ENCODE results near the gene IGSF3. TPM values are rescaled to one million over a fixed set of nuclear protein-coding genes. Genes with fewer than 3 reads are reported as not detected.
"Not testable (repeated sequence)": the region's sequence is repeated elsewhere in the genome, so short reads cannot be mapped to it uniquely, and the experiment has no call there.

The IGSF3 gene
- total RNA-seq, 1 experiment from 2014 or later, result 0.98 TPM

- DNase-seq (ENCODE audit: low read depth), result not testable (repeated sequence)
These were observed 68.2 kb downstream of the IGSF3 start for GRCh38 chr1:116599369-116599768.

DNA sequence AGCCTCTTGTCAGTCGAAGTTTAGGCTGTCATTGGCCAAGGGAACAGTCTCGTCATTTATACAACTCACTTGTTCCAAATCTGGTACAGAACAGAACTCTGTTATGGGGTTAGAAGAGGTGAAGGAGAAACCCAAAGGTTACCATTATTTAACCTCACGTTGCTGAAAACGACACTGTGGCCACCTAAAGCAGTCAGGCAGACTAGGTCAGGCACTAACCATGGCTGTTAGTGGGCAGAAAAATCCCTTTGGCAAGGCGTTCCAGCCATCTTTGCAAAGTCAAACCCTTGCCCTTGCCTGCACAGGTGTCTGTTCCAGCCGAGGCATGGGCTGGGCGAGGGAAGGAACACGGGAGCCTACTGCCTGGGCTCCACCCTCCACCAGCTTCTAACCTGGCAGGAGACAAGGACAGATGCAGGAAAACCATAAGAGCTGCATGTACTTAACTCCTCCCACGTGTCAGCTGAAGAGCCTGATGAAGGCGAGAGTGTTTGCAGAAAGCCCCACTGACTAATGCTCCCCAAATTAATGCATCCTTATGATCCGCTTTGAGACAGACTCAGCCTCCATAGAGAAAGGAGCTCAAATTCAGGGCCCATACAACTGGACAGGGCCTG, 69.0 kb downstream of the IGSF3 start:
- DNase-seq (ENCODE audit: low read depth), result not testable (repeated sequence)

DNA sequence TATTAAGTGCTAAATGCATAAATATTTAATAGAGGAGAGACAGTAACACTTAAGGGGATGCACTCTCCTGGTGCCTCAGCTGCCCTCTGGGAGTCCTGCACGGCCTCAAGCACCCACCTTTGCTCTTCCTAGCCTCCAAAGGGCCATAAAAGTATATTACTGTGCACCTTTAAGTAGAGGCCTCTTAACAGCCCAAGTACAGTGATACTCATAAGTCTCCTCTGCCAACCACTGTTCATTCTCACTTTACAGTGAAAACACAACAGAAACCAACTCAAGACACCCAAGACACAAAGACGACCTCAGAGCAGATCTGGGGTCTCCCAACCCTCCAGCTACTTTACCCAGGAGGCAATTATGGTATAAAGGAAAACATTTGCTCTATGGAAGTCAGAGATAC, 70.1 kb downstream of the IGSF3 start:
- not testable (repeated sequence) for DNase-seq (ENCODE audit: low read depth)

GRCh38 chr1:116596742-116597307, 70.7 kb downstream of the IGSF3 start:
- DNase-seq (ENCODE audit: low read depth), result not testable (repeated sequence)

- peak; percentile 18 for DNase-seq (ENCODE audit: low read depth)
These were observed 71.4 kb downstream of the IGSF3 start for GRCh38 chr1:116595946-116596741.

DNA sequence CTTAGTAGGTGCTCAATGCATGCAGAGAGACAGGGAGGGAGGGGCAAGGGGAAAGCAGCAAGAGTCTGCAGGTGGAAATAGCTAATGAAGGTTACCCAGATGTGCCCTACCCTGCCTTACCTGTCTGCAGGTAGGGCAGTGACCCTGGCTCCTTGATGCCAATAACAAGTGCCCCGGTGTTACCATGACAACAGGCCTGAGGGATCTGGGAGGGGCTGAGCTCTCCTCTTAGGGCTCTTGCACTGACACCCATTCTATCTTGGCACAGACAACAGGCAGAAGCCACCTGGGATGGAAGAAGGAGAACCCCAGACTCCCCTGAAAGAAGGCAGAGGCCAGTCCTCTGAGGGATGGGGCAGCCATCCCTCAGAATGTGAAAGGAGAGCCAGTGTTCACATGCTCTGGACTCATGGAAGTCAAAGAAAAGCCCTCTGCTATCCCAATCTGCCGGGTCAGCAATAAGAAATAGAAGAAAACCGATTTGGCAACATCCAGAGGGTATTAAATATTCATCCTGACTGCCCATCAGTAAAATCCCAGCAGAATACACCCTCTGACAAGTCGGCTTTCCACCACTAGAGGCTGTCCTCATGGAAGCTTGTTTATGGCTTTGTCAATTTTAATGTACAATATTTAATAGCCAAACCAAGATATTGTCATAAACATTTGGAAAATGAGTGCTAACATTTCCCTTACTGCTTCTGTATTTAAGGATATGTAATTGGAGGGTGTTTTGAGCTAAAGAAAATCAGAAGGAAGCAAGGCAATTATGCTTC, 72.3 kb downstream of the IGSF3 start:
- DNase-seq (ENCODE audit: low read depth), result peak; percentile 15

GRCh38 chr1:116593977-116594376, 73.6 kb downstream of the IGSF3 start:
- not testable (repeated sequence) for DNase-seq (ENCODE audit: low read depth)

GRCh38 chr1:116593401-116593800, 74.1 kb downstream of the IGSF3 start:
- not testable (repeated sequence) for DNase-seq (ENCODE audit: low read depth)

DNA sequence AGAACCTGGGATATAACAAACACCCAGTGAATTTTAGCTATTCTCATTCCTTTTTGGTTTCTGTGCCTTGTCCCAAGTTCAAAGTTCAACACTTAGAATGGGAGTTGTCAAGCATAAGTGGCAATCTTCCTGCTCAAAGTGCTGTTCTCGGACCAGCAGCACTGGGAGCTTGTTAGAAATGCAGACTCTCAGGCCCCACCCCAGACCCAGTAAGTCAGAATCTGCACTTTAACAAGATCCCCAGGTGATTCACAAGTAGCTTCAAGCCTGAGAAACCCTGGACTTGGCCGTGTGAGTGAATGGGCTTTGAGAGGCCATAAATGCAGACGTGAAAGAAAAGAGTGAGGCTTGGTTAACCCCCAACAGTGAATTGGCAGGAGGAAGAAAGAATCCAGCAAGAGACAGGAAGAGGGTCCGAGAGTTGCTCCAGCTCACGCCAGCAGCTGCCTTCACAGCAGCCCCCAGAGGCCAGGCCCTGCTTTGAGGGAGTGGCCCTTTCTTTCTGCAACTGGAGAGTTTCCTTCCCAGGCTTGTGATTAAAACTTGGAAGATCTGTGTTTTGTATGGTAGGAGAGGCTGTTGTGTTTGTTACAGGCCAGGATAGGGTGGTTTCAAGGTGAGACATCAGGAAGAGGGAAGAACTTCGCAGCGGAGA, 75.5 kb downstream of the IGSF3 start:
- DNase-seq (ENCODE audit: low read depth), result not testable (repeated sequence)

GRCh38 chr1:116591006-116591950, 76.3 kb downstream of the IGSF3 start:
- peak; percentile 10 for DNase-seq (ENCODE audit: low read depth)

DNA sequence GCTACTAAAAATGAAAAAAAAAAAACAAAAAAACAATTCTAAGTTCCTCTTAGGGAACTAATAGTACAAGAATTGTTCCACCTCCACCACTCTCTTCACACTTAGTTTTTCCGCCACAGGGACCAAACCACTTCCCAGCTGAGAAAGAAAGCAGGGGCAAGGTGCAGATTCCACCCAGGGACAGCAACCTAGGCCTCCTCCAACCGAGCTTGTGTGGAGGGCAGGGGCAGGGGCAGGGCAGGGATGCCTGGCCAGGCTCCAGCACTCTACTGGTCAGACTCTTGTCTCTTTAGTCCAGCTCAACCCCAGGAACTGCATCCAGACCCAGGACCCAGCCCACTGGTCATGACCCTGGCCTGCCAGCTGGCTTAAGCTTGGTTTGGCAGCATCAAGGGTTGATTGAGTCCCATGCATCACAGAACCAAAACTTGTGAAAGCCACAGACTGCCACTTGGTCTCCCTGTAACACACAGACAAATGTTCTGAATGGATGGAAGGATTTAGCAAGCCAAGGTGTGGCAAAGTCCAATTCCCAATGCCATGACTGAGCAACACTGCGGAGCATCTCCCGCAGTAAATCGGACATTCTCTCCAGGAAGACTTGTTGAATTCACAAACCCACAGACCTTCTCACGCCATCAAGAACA, 77.1 kb downstream of the IGSF3 start:
- DNase-seq (ENCODE audit: low read depth), result not testable (repeated sequence)

- DNase-seq (ENCODE audit: low read depth), result peak; percentile 42
These were observed 78.3 kb downstream of the IGSF3 start for GRCh38 chr1:116589101-116589735.

- no peak for DNase-seq (ENCODE audit: low read depth)
These were observed 79.9 kb downstream of the IGSF3 start for GRCh38 chr1:116587501-116588227.

- peak; percentile 20 for DNase-seq (ENCODE audit: low read depth)
These were observed 80.8 kb downstream of the IGSF3 start for GRCh38 chr1:116586741-116587143.

- DNase-seq (ENCODE audit: low read depth), result no peak
These were observed 81.6 kb downstream of the IGSF3 start for GRCh38 chr1:116585886-116586285.

GRCh38 chr1:116581323-116581885, 86.1 kb downstream of the IGSF3 start:
- DNase-seq (ENCODE audit: low read depth), result no peak

DNA sequence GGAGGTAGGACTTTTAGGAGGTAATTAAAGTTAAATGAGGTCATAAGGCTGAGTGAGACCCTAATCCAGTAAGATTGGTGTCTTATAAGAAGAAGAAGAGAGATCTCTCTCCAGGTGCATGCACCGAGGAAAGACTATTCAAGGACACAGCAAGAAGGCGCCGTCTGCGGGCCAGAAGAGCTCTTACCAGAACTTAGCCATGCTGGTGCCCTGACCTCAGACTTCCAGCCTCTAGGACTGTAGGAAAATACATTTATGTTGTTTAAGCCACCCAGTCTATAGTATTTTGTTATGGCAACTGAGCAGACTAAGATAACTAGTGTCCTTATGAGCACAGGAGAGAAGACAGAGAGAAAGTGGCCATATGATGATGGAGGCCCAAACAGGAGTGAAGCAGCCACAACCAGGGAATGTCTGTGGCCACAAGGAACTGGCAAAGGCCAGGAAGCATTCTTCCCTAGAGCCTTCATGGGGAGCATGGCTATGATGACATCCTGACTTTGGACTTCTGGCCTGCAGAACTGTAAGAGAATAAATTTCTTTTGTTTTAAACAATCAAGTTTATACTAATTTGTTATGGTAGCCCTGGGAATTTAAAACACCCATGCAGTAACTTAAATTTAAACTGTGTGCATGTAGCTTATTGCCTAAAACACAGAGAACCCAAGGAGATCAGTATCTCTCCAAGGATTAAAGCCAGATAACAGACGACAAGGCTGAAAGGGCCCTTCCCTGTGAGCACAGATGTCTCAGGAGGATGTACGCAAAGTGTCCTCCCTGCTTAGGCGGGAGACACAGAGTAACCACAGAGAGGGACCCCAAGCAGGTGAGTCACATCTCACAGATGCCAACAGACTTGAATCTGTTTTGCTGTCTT, 86.8 kb downstream of the IGSF3 start:
- no peak for DNase-seq (ENCODE audit: low read depth)

Measured in LHCN-M2 (cell line).